Neural progenitor cell (in vitro differentiated cells): ENCODE measurements around the gene CLSTN2.

Source experiments
- EZH2 ChIP-seq: fragments of 200-600 bp; sonication (generic); IDR thresholded peaks from 2 replicates; pipeline ENCODE4 v1.6.1; 2017; ENCODE audit warnings: antibody characterized with exemption, mild to moderate bottlenecking, moderate library complexity
- EZH2phosphoT487 ChIP-seq: fragments of 200-600 bp; sonication (generic); IDR thresholded peaks from 2 replicates; pipeline ENCODE4 v1.6.1; 2017; ENCODE audit warnings: antibody characterized with exemption
- TF ChIP-seq, protein P1 (sequence below): fragments of 200-600 bp; sonication (generic); IDR thresholded peaks from 2 replicates; pipeline ENCODE4 v1.5.1; 2017; ENCODE audit warnings: antibody characterized with exemption, mild to moderate bottlenecking

GRCh38 chr3:140128217-140128616, 193.2 kb downstream of the CLSTN2 start:
- TF ChIP-seq, protein P1, sequence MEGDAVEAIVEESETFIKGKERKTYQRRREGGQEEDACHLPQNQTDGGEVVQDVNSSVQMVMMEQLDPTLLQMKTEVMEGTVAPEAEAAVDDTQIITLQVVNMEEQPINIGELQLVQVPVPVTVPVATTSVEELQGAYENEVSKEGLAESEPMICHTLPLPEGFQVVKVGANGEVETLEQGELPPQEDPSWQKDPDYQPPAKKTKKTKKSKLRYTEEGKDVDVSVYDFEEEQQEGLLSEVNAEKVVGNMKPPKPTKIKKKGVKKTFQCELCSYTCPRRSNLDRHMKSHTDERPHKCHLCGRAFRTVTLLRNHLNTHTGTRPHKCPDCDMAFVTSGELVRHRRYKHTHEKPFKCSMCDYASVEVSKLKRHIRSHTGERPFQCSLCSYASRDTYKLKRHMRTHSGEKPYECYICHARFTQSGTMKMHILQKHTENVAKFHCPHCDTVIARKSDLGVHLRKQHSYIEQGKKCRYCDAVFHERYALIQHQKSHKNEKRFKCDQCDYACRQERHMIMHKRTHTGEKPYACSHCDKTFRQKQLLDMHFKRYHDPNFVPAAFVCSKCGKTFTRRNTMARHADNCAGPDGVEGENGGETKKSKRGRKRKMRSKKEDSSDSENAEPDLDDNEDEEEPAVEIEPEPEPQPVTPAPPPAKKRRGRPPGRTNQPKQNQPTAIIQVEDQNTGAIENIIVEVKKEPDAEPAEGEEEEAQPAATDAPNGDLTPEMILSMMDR = no peak
- TF ChIP-seq EZH2phosphoT487 (no peak), EZH2 (no peak)
